ENCODE results near the gene SCYL1.

DNA sequence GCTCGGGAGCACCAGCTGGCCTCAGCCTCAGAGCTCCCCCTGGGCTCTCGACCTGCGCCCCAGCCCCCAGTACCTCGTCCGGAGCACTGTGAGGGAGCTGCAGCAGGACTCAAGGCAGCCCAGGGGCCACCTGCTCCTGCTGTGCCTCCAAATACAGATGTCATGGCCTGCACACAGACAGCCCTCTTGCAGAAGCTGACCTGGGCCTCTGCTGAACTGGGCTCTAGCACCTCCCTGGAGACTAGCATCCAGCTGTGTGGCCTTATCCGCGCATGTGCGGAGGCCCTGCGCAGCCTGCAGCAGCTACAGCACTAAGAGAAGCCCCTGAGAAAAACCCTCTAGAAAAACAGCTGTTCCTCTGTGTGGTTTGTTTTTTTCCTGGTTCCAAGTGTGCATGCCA is 46.5 kb downstream of the SCYL1 start:
- TF ChIP-seq, protein P1, sequence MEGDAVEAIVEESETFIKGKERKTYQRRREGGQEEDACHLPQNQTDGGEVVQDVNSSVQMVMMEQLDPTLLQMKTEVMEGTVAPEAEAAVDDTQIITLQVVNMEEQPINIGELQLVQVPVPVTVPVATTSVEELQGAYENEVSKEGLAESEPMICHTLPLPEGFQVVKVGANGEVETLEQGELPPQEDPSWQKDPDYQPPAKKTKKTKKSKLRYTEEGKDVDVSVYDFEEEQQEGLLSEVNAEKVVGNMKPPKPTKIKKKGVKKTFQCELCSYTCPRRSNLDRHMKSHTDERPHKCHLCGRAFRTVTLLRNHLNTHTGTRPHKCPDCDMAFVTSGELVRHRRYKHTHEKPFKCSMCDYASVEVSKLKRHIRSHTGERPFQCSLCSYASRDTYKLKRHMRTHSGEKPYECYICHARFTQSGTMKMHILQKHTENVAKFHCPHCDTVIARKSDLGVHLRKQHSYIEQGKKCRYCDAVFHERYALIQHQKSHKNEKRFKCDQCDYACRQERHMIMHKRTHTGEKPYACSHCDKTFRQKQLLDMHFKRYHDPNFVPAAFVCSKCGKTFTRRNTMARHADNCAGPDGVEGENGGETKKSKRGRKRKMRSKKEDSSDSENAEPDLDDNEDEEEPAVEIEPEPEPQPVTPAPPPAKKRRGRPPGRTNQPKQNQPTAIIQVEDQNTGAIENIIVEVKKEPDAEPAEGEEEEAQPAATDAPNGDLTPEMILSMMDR (IDR thresholded peaks at IDR 0.05; ENCODE audit: poor library complexity), result no peak
- no peak for TF ChIP-seq EZH2 (IDR thresholded peaks at IDR 0.05; ENCODE audit: borderline replicate concordance)

Data from hepatocyte (in vitro differentiated cells).